HG02642 (cell line): ENCODE measurements around the gene SFT2D3.

Experiments
- ATAC-seq: cut with Tn5 transposase; IDR thresholded peaks from one replicate; pipeline ENCODE4 v1.9.1; 2021; ENCODE audit warnings: mild to moderate bottlenecking; ENCODE audit not compliant: unreplicated experiment, poor library complexity

The SFT2D3 gene

DNA sequence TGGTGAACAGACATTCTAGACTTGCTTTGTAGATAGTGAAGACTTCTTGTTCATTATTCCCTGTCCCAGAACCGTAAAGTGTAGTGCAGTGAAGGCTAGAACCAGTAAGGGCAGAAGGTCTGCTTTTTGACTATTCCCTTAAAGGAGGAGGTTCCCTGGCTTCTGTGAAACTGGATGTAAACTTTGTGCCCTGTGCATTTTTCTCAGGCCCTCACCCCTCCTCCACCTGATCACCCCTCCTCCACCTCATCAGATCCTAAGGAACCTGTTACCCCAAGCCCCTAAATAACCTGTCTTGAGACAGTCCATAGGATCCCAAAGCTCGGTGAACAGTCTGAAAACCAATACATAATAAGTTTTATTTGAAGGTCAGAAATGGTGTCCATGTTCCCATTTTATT, 33.7 kb downstream of the SFT2D3 start:
- no peak for ATAC-seq

DNA sequence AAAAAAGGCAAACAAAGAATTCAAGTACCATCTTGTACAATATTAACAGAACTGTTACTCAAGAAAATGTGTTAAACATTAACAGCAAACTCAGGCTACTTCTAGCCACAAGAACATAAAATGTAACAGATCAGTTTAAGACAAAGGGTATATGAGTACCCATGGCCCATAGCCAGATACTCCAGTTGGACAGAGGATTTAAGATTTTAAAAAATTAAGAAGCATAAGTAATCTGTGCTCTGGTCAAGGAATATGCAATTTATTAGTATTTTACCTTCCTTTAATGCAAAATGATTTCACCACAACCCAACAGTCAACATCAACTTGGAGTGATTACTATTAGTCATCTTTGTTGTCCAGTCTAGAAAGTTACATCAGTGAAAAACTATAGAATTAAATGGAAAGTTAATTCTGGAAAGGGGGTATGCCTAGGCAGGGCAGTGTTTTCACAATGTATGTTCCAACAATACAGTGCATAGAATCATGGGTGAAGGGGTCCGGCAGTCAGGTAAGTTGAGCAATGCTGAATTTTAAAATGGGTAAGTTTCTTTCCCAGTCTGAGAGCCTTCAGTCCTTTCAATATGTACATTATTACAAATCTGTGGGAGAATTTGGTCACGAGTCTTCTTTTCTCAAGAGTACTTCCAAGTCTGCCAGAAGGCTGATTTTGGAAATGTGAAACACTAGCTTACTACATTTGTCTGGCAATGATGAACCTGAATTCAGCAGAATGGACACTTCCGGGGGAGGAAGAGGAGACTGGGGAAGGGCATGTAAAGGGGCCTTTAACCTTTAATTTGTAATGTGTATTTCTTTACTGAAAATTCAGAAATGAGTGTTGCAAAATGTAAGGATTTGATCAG, 34.5 kb downstream of the SFT2D3 start:
- peak; percentile 63 for ATAC-seq

DNA sequence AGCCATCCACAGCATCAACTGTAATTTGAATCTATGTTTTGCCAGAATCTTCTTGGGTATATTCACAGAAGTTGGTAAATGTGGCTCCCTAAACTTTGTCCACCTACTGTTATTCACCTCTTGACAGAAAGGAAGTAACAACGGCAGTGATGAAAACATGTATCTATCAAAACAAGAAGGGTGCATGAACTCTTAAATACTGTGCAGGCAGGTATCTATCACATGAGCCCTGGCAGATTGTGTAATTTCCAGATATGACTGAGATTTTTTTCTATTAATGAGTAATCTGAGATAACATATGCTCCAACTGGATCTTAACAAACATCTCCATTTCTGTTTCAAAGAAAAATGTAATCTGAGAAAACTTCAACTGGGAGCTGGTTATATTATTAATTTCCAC, 36.6 kb downstream of the SFT2D3 start:
- ATAC-seq, result no peak

DNA sequence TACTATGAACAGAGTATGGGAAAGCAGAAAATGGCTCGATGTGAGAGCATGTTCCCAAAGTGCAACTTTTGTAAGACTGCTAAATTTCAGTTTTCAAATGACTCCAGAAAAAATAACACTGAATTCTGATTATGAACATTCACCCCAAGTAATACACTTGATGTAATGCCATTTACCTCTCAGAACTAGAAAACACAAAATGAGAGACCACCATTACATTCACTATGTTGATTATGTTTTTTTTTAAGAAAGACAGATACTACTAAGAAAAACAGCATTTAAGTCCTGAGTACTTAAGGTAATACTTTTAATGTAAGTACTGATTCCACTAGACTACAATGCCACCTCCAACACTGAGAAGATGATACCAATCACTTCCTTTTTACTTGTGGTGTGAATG, 38.5 kb downstream of the SFT2D3 start:
- ATAC-seq, result no peak

DNA sequence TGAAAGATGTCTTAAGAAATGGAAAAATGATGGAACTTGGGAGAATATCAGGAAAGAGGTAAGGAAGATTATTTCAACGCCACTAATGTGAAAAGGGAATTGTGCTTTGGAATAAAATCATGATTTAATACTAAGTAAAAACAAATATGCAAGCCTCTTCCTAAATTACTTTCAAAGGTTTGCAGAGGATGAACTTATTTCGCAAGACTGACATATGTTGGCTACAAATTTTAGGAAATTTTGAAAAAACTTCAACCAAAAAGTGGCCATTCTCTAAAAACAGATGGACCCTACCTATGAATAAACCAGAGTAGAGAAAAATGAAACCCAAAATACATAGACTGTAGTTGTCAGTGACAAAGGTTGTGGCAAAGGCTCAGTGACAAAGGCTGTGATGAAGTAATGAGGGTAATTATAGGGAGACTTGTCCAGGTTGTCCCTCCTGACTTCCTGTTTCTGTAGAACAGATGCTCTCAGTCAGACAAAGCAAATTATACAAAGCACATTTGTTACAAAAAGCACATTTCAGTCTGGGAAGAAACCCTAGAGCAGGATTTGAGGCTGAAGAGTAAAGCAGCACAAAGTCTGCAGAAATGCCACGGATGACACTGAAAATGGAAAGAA, 39.5 kb downstream of the SFT2D3 start:
- ATAC-seq, result no peak

DNA sequence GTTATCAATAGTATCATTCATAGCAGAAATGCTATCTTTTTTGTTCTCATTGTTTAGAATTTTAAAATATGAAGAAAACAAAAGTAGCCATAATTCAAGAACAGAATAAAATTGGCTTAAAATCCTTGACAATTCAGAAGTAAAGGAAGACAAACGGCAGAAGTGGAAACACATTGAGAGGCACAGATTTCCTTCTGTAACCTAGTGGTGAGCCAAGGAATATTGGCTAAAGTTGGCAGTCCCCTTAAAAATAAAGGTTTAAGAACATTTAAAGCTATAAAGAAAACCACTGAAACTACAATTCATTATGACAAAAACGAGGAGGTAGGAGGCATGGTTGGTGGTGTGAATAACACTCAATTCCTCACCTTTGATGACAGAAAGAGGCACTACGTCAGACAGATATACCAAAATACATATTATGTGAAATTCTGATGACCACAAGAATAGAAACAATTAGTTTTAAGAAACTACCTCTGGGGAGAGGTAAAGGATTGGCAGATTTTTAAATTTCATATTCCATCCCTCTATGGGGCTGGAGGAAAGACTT, 42.3 kb downstream of the SFT2D3 start:
- ATAC-seq, result no peak

DNA sequence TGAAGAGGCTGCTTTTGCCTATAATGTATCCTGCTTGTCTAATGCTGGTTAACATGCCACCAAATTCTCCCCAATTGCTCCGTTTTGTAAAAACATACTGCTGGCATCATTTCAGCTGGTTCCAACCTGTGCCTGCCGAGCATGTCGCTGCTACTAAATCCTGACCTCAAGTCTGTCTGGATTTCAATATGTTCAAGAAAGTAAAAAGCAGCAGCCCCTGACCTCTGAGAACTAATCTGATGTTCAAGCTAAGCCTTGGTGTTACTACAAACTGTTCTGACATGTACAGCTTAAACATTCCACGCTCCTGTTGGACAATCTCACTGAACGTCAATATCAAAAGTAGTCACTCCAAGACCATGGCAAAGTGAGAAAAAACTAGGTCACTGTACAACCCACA, 46.3 kb downstream of the SFT2D3 start:
- no peak for ATAC-seq

DNA sequence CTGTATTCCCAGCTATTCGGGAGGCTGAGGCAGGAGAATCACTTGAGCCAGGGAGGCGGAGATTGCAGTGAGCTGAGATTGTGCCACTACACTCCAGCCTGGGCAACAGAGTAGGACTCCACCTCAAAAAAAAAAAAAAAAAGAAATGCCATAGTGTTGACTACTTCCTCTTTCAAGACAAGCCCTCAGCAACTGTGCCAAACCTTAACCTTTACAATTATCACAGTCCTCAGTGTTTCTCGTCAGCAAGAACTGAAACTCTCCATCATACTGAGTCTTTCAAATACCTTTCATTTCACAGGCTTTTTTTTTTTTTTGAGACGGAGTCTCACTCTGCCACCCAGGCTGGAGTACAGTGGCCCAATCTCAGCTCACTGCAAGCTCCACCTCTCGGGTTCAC, 48.2 kb downstream of the SFT2D3 start:
- ATAC-seq, result peak; percentile 97

DNA sequence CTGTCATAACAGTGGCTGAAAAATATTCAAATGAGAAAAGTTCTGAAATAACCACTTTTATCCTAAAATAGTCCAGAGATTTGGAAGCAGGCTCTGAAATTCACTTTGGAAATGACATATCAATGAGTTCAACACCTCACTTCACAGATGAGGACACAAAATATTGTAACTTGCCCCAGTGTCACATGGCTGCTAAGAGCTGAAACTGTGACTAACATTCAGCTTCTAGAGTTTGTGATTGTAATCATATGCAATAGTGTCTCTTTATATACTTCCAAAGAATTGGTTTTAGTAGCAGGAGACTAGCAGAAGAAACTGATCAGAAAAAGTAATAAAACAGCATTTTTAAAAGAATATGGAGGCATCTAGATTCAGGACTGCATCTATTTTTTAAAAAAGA, 52.1 kb downstream of the SFT2D3 start:
- no peak for ATAC-seq

DNA sequence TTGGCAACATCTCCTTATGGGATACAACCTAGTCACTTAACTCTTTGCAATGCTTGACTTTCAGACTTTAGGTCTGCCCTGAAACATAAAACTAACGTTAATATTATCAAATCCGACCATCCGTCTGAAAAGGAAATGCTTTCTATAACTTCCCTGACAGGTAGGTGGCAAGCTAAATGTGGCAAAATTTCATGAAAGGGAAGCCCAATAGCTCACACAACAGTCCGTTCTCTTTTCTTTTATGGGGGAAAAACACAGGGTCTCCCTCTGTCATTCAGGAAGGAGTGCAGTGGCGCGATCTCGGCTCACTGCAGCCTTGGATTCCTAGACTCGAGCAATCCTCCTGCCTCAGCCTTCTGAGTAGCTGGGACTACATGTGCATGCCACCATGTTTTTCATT, 52.9 kb downstream of the SFT2D3 start:
- no peak for ATAC-seq
